OCI-LY3 (cell line): ENCODE data around the gene MNX1.

Experiments
- H2AFZ ChIP-seq: fragments of 200-600, 300-600 bp; shearing (Covaris generic); 2 replicates; pipeline ENCODE4 v1.6.0; 2014; ENCODE audit warnings: antibody characterized with exemption, low read depth, low read length
- H3K27ac ChIP-seq: fragments of 200-600, 300-600 bp; sonication (generic); 2 replicates; pipeline ENCODE4 v1.5.1; 2014; ENCODE audit warnings: mild to moderate bottlenecking, low read length, moderate library complexity, mixed read lengths
- H3K27me3 ChIP-seq: fragments of 200-600, 300-600 bp; sonication (generic); 2 replicates; pipeline ENCODE4 v1.6.1; 2014; ENCODE audit warnings: low read depth, low read length, mixed read lengths
- H3K36me3 ChIP-seq: fragments of 200-600, 300-600 bp; sonication (generic); replicated peaks from 2 replicates; pipeline ENCODE3; 2014; ENCODE audit warnings: low read depth, low read length, mixed read lengths
- H3K4me1 ChIP-seq: fragments of 300-600, 200-600 bp; sonication (generic); 2 replicates; pipeline ENCODE4 v1.6.1; 2014; ENCODE audit warnings: low read length, mixed read lengths
- H3K4me2 ChIP-seq: fragments of 200-600, 300-600 bp; sonication (generic); 2 replicates; pipeline ENCODE4 v1.6.1; 2014; ENCODE audit warnings: low read length, mixed read lengths
- H3K4me3 ChIP-seq: fragments of 300-600, 200-600 bp; sonication (generic); 2 replicates; pipeline ENCODE4 v1.5.1; 2014; ENCODE audit warnings: antibody characterized with exemption, mild to moderate bottlenecking, low read length, moderate library complexity
- H3K79me2 ChIP-seq: fragments of 300-600, 200-600 bp; shearing (Covaris generic); 2 replicates; pipeline ENCODE4 v1.6.1; 2014; ENCODE audit warnings: mild to moderate bottlenecking, low read length, mixed read lengths
- H3K9ac ChIP-seq: fragments of 300-600, 200-600 bp; shearing (Covaris generic); 2 replicates; pipeline ENCODE4 v1.6.0; 2014; ENCODE audit warnings: mild to moderate bottlenecking, low read length, moderate library complexity
- H3K9me3 ChIP-seq: fragments of 200-600, 300-600 bp; shearing (Covaris generic); 2 replicates; pipeline ENCODE4 v1.6.1; 2014; ENCODE audit warnings: low read length, mixed read lengths; ENCODE audit not compliant: insufficient read depth
- H4K20me1 ChIP-seq: fragments of 200-600, 300-600 bp; sonication (generic); 2 replicates; pipeline ENCODE4 v1.6.1; 2016; ENCODE audit warnings: low read length, mixed read lengths; ENCODE audit not compliant: insufficient read depth
- EZH2phosphoT487 ChIP-seq: fragments of 200-600 bp; shearing (Covaris generic); IDR thresholded peaks from 2 replicates; pipeline ENCODE4 v1.6.1; 2018; ENCODE audit warnings: antibody characterized with exemption, mixed run types, low read depth
- TF ChIP-seq, protein P1 (sequence below): fragments of 200-600, 300-600 bp; sonication (generic); IDR thresholded peaks from 2 replicates; pipeline ENCODE4 v1.5.1; 2014; ENCODE audit warnings: antibody characterized with exemption, low read length, low read depth

MNX1 gene

DNA sequence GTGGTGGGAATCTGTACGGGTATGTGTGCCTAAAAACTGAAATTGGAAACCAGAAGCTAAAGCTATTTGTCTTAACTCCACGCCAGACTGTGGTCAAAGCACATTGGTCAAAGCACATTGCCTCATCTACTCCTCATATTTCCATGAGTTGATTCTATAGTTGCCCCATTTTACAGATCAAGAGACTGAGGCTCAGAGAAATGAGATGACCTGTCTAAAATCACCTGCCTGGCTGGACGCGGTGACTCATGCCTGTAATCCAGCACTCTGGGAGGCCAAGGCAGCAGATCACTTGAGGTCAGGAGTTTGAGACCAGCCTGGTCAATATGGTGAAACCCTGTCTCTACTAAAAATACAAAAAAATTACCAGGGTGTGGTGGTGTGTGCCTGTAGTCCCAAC lies 21.7 kb upstream of the MNX1 start:
- Histone ChIP-seq H3K27me3 (peaks cover 8% of the 10 kb centered on the region; the same call in 1 of the 2 replicates), H3K4me1 (no peaks in the 10 kb centered on the region), H4K20me1 (no peaks in the 10 kb centered on the region), H3K4me2 (no peak overlapping the region), H3K9me3 (no peaks in the 10 kb centered on the region), H3K9ac (no peak overlapping the region), H3K79me2 (no peaks in the 10 kb centered on the region), H3K36me3 (no peaks in the 10 kb centered on the region), H3K27ac (no peak overlapping the region), H2AFZ (no peak overlapping the region), H3K4me3 (no peak overlapping the region)
- no peak for TF ChIP-seq EZH2phosphoT487

- Histone ChIP-seq H3K27ac (no peak overlapping the region), H3K27me3 (peaks cover 26% of the 10 kb centered on the region; the same call in 1 of the 2 replicates), H3K36me3 (no peaks in the 10 kb centered on the region), H3K4me2 (no peak overlapping the region), H3K4me3 (no peak overlapping the region), H3K9ac (no peak overlapping the region), H3K9me3 (no peaks in the 10 kb centered on the region), H4K20me1 (no peaks in the 10 kb centered on the region), H2AFZ (no peak overlapping the region), H3K79me2 (no peaks in the 10 kb centered on the region), H3K4me1 (no peaks in the 10 kb centered on the region)
- no peak for TF ChIP-seq EZH2phosphoT487
- TF ChIP-seq, protein P1, sequence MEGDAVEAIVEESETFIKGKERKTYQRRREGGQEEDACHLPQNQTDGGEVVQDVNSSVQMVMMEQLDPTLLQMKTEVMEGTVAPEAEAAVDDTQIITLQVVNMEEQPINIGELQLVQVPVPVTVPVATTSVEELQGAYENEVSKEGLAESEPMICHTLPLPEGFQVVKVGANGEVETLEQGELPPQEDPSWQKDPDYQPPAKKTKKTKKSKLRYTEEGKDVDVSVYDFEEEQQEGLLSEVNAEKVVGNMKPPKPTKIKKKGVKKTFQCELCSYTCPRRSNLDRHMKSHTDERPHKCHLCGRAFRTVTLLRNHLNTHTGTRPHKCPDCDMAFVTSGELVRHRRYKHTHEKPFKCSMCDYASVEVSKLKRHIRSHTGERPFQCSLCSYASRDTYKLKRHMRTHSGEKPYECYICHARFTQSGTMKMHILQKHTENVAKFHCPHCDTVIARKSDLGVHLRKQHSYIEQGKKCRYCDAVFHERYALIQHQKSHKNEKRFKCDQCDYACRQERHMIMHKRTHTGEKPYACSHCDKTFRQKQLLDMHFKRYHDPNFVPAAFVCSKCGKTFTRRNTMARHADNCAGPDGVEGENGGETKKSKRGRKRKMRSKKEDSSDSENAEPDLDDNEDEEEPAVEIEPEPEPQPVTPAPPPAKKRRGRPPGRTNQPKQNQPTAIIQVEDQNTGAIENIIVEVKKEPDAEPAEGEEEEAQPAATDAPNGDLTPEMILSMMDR, result no peak
Observed at GRCh38 chr7:157028199-157028903, 17.9 kb upstream of the MNX1 start.

GRCh38 chr7:157027568-157028198 lies 17.2 kb upstream of the MNX1 start:
- Histone ChIP-seq H2AFZ (no peak overlapping the region), H3K27ac (no peak overlapping the region), H3K36me3 (no peaks in the 10 kb centered on the region), H3K9ac (no peak overlapping the region), H3K79me2 (no peaks in the 10 kb centered on the region), H3K4me1 (no peaks in the 10 kb centered on the region), H3K27me3 (peaks cover 32% of the 10 kb centered on the region), H3K4me2 (no peak overlapping the region), H4K20me1 (no peaks in the 10 kb centered on the region), H3K9me3 (no peaks in the 10 kb centered on the region), H3K4me3 (no peak overlapping the region)
- TF ChIP-seq, protein P1, result no peak

GRCh38 chr7:157024716-157025115 lies 14.3 kb upstream of the MNX1 start:
- Histone ChIP-seq H3K79me2 (no peaks in the 10 kb centered on the region), H3K36me3 (no peaks in the 10 kb centered on the region), H3K9ac (no peak overlapping the region), H3K27me3 (peaks cover 37% of the 10 kb centered on the region), H2AFZ (no peak overlapping the region), H3K4me1 (no peaks in the 10 kb centered on the region), H3K27ac (no peak overlapping the region), H3K4me2 (no peak overlapping the region), H4K20me1 (no peaks in the 10 kb centered on the region), H3K9me3 (no peaks in the 10 kb centered on the region), H3K4me3 (no peak overlapping the region)
- TF ChIP-seq, protein P1, result no peak
- TF ChIP-seq EZH2phosphoT487, result no peak
